Measurements from ENCODE around the gene KRT83. TPM values are rescaled to one million over a fixed set of nuclear protein-coding genes. Genes with fewer than 3 reads are reported as not detected.
"Not testable (repeated sequence)": the region's sequence is repeated elsewhere in the genome, so short reads cannot be mapped to it uniquely, and the experiment has no call there.

KRT83 gene
- total RNA-seq, 1 experiment from 2014 or later: 0.05 TPM

- DNase-seq (ENCODE audit: low spot score): no peak
These were observed 32.6 kb upstream of the KRT83 start for GRCh38 chr12:52353766-52354165.

GRCh38 chr12:52352951-52353350 lies 31.8 kb upstream of the KRT83 start:
- DNase-seq (ENCODE audit: low spot score): no peak

- no peak for DNase-seq (ENCODE audit: low spot score)
These were observed 30.2 kb upstream of the KRT83 start for GRCh38 chr12:52351196-52352059.

GRCh38 chr12:52350786-52351185 lies 29.6 kb upstream of the KRT83 start:
- DNase-seq (ENCODE audit: low spot score): no peak

- no peak for DNase-seq (ENCODE audit: low spot score)
These were observed 28.9 kb upstream of the KRT83 start for GRCh38 chr12:52350021-52350620.

GRCh38 chr12:52349196-52349595 lies 28.0 kb upstream of the KRT83 start:
- no peak for DNase-seq (ENCODE audit: low spot score)

GRCh38 chr12:52347551-52348510 lies 26.6 kb upstream of the KRT83 start:
- DNase-seq (ENCODE audit: low spot score): no peak

- DNase-seq (ENCODE audit: low spot score): no peak
These were observed 25.8 kb upstream of the KRT83 start for GRCh38 chr12:52347016-52347415.

- DNase-seq (ENCODE audit: low spot score): no peak
These were observed 25.4 kb upstream of the KRT83 start for GRCh38 chr12:52346593-52346992.

- not testable (repeated sequence) for DNase-seq (ENCODE audit: low spot score)
These were observed 23.8 kb upstream of the KRT83 start for GRCh38 chr12:52345041-52345440.

GRCh38 chr12:52344111-52344510 lies 22.9 kb upstream of the KRT83 start:
- DNase-seq (ENCODE audit: low spot score): no peak

- DNase-seq (ENCODE audit: low spot score): no peak
These were observed 22.4 kb upstream of the KRT83 start for GRCh38 chr12:52343550-52343949.

- no peak for DNase-seq (ENCODE audit: low spot score)
These were observed 21.7 kb upstream of the KRT83 start for GRCh38 chr12:52342781-52343490.

GRCh38 chr12:52341066-52341580 lies 19.9 kb upstream of the KRT83 start:
- DNase-seq (ENCODE audit: low spot score): no peak

- no peak for DNase-seq (ENCODE audit: low spot score)
These were observed 17.2 kb upstream of the KRT83 start for GRCh38 chr12:52338241-52338960.

- peak; percentile 40 for DNase-seq (ENCODE audit: low spot score)
These were observed 15.9 kb upstream of the KRT83 start for GRCh38 chr12:52337054-52337453.

- no peak for DNase-seq (ENCODE audit: low spot score)
These were observed 15.4 kb upstream of the KRT83 start for GRCh38 chr12:52336641-52337040.

GRCh38 chr12:52335598-52336262 lies 14.5 kb upstream of the KRT83 start:
- no peak for DNase-seq (ENCODE audit: low spot score)

GRCh38 chr12:52334185-52334584 lies 13.0 kb upstream of the KRT83 start:
- no peak for DNase-seq (ENCODE audit: low spot score)

GRCh38 chr12:52333321-52333720 lies 12.1 kb upstream of the KRT83 start:
- no peak for DNase-seq (ENCODE audit: low spot score)

Measured in A172 (cell line).